Measurements from ENCODE around the gene PRKN.

GRCh38 chr6:162109480-162110050, 618.0 kb downstream of the PRKN start:
- TF ChIP-seq ZNF391 (tag by site-specific recombination; IDR thresholded peaks at IDR 0.05; ENCODE audit: borderline replicate concordance, low read depth) (no peak), HOXC10 (CRISPR knock-in tag; IDR thresholded peaks at IDR 0.05) (no peak), ELK4 (IDR thresholded peaks at IDR 0.05; ENCODE audit: borderline replicate concordance, low read depth, low read length) (no peak), CTCF (tag by site-specific recombination; IDR thresholded peaks at IDR 0.05) (no peak), REST (tag by site-specific recombination; IDR thresholded peaks at IDR 0.05) (no peak), ZNF324 (tag by site-specific recombination; IDR thresholded peaks at IDR 0.05) (no peak), ZNF302 (tag by site-specific recombination; IDR thresholded peaks at IDR 0.05; ENCODE audit: low read depth) (no peak), ZNF23 (tag by site-specific recombination; IDR thresholded peaks at IDR 0.05; ENCODE audit: borderline replicate concordance) (no peak), ZNF768 (tag by site-specific recombination; IDR thresholded peaks at IDR 0.05) (no peak), ZNF843 (tag by site-specific recombination; IDR thresholded peaks at IDR 0.05) (no peak), ZNF677 (tag by site-specific recombination; IDR thresholded peaks at IDR 0.05) (no peak)
